Natural killer cell (primary cell): ENCODE results near the gene FOXD2. TPM values are rescaled to one million over a fixed set of nuclear protein-coding genes. Genes with fewer than 3 reads are reported as not detected.

Experiments
- ATAC-seq, 3 donors: fragments of 150-1000 bp in 2 of 3; fragments of 200-7000 bp in 1 of 3; cut with Tn5 transposase; 1 replicate in 1 of 3; 2 replicates in 2 of 3; pipeline ENCODE4 v1.10.0; 2021; ENCODE audit warnings: mild to moderate bottlenecking in 2 of 3, moderate library complexity in 2 of 3
- DNase-seq, 2 donors: peaks; one replicate each; pipeline versions ENCODE4 v3.0.0 to v3.0.0-alpha.2; 2013 to 2021; ENCODE audit warnings: mixed read lengths in 1 of 2
- H3K27ac ChIP-seq: one replicate; pipeline ENCODE4 v1.5.1; 2013; ENCODE audit warnings: mild to moderate bottlenecking, low read length
- H3K27me3 ChIP-seq: one replicate; pipeline ENCODE4 v1.6.1; 2013; ENCODE audit warnings: low read length; ENCODE audit not compliant: control insufficient read depth, insufficient read depth
- H3K36me3 ChIP-seq: one replicate; pipeline ENCODE4 v1.6.1; 2013; ENCODE audit warnings: low read length; ENCODE audit not compliant: control insufficient read depth, insufficient read depth
- H3K4me1 ChIP-seq: one replicate; pipeline ENCODE4 v1.6.1; 2013; ENCODE audit warnings: low read length; ENCODE audit not compliant: control insufficient read depth, insufficient read depth
- H3K4me3 ChIP-seq: one replicate; pipeline ENCODE4 v1.5.1; 2013; ENCODE audit warnings: low read length
- H3K9me3 ChIP-seq: one replicate; pipeline ENCODE4 v1.6.1; 2013; ENCODE audit warnings: low read length; ENCODE audit not compliant: control insufficient read depth, insufficient read depth
- H3K27ac Mint-ChIP-seq, 2 donors: one replicate each; pipeline ENCODE4 v1.8.0; 2022; ENCODE audit warnings: mild to moderate bottlenecking in 2 of 2, mixed read lengths in 2 of 2, moderate library complexity in 1 of 2
- H3K27me3 Mint-ChIP-seq, 2 donors: one replicate each; pipeline ENCODE4 v1.8.0; 2022; ENCODE audit warnings: low read depth in 2 of 2, mixed read lengths in 2 of 2
- H3K36me3 Mint-ChIP-seq: one replicate; pipeline ENCODE4 v1.8.0; 2022; ENCODE audit warnings: mixed read lengths
- H3K4me1 Mint-ChIP-seq, 2 donors: one replicate each; pipeline ENCODE4 v1.8.0; 2022; ENCODE audit warnings: mixed read lengths in 2 of 2
- H3K4me3 Mint-ChIP-seq: one replicate; pipeline ENCODE4 v1.8.0; 2022; ENCODE audit warnings: mild to moderate bottlenecking, moderate library complexity, mixed read lengths
- H3K9me3 Mint-ChIP-seq, 2 donors: one replicate each; pipeline ENCODE4 v1.8.0; 2022; ENCODE audit warnings: mixed read lengths in 2 of 2
- CTCF ChIP-seq: fragments of 200-600 bp; IDR thresholded peaks from one replicate; pipeline ENCODE4 v1.8.0; 2022; ENCODE audit warnings: antibody characterized with exemption
- WGBS: methylation state at CpG from one replicate; pipeline ENCODE4 v1.1.7; 2013; ENCODE audit warnings: missing lambda C conversion rate; ENCODE audit not compliant: insufficient coverage; 5-methylcytosine and 5-hydroxymethylcytosine counted together
- intact Hi-C: fragments of 100-400 bp; cut with micrococcal nuclease; formaldehyde crosslinking; loops from one replicate; pipeline ENCODE4 v1.14.2; 2022
- total RNA-seq, 4 donors: library from RNA; stranded (reverse); fragments of 120-200 nt in 1 of 4; gene quantifications; one replicate each; pipeline versions ENCODE4 v1.2.3 to v1.2.4, GENCODE V29; 2013 to 2022

FOXD2 gene
- total RNA-seq, 3 donors from 2014 or later (not counting 1 experiment from before 2014, with no cell fraction given): 0.49 to 1.4 (median 1.1) TPM

GRCh38 chr1:47444562-47445465, 7.0 kb downstream of the FOXD2 start:
- intact Hi-C loops: no loop called here
- H3K4me3 ChIP-seq: no peak overlapping the region
- DNase-seq: peak in 1 of 2 donors; percentile 60

GRCh38 chr1:47445823-47446550, 8.1 kb downstream of the FOXD2 start:
- H3K4me1 ChIP-seq: peaks cover 27% of the 10 kb centered on the region
- DNase-seq (peak in 1 of 2 donors; percentile 16), ATAC-seq (no peak)
- no peak overlapping the region for H3K27ac ChIP-seq
- no peaks in the 10 kb centered on the region for H3K9me3 Mint-ChIP-seq
- peaks cover 80% of the 10 kb centered on the region for H3K27me3 ChIP-seq
- no peak overlapping the region for H3K4me3 ChIP-seq
- H3K27me3 Mint-ChIP-seq: peaks cover 13 to 58% of the 10 kb centered on the region in 2 donors
- no peaks in the 10 kb centered on the region for H3K36me3 Mint-ChIP-seq
- H3K36me3 ChIP-seq: no peaks in the 10 kb centered on the region
- peaks cover 10 to 21% of the 10 kb centered on the region in 2 donors for H3K4me1 Mint-ChIP-seq
- intact Hi-C loops: no loop called here
- H3K27ac Mint-ChIP-seq: no peak overlapping the region
- no peak for TF ChIP-seq CTCF
- peak overlapping the region; percentile 52 for H3K4me3 Mint-ChIP-seq
- peaks cover 3% of the 10 kb centered on the region for H3K9me3 ChIP-seq
- WGBS: 13% methylated on average over 25 of the region's 25 CpGs

More at GRCh38 chr1:47444562-47445465, 7.0 kb downstream of the FOXD2 start:
- Histone ChIP-seq H3K9me3 (peaks cover 3% of the 10 kb centered on the region), H3K4me1 (peaks cover 27% of the 10 kb centered on the region), H3K27ac (no peak overlapping the region), H3K27me3 (peaks cover 79% of the 10 kb centered on the region), H3K36me3 (no peaks in the 10 kb centered on the region)
- 4% methylated on average over 73 of the region's 73 CpGs for WGBS
- Mint-ChIP-seq H3K27me3 (peaks cover 2 to 48% of the 10 kb centered on the region in 2 donors), H3K9me3 (no peaks in the 10 kb centered on the region), H3K4me1 (peaks cover 10 to 21% of the 10 kb centered on the region in 2 donors), H3K27ac (no peak overlapping the region), H3K36me3 (no peaks in the 10 kb centered on the region), H3K4me3 (peak overlapping the region; percentile 74)
- no peak for TF ChIP-seq CTCF
- peak in 2 of 3 donors; percentile 53 to 68 for ATAC-seq

- H3K4me1 ChIP-seq: peaks cover 22% of the 10 kb centered on the region
- peaks cover 36 to 78% of the 10 kb centered on the region in 2 donors for H3K27me3 Mint-ChIP-seq
- 13% methylated on average over 3 of the region's 4 CpGs for WGBS
- intact Hi-C loops: no loop called here
- TF ChIP-seq CTCF: no peak
- H3K4me3 ChIP-seq: no peak overlapping the region
- ATAC-seq: no peak
- H3K9me3 ChIP-seq: peaks cover 3% of the 10 kb centered on the region
- no peaks in the 10 kb centered on the region for H3K36me3 ChIP-seq
- no peaks in the 10 kb centered on the region for H3K9me3 Mint-ChIP-seq
- no peaks in the 10 kb centered on the region for H3K36me3 Mint-ChIP-seq
- no peak for DNase-seq
- H3K4me1 Mint-ChIP-seq: peaks cover 10 to 21% of the 10 kb centered on the region in 2 donors
- H3K27ac ChIP-seq: no peak overlapping the region
- no peak overlapping the region for H3K4me3 Mint-ChIP-seq
- H3K27me3 ChIP-seq: peaks cover 63% of the 10 kb centered on the region
- no peak overlapping the region for H3K27ac Mint-ChIP-seq
These were observed 10.8 kb downstream of the FOXD2 start for GRCh38 chr1:47448462-47449222.
